ENCODE measurements around the gene HS3ST5.
"Not testable (repeated sequence)": the region's sequence is repeated elsewhere in the genome, so short reads cannot be mapped to it uniquely, and the experiment has no call there.

Gene HS3ST5

GRCh38 chr6:114014106-114014505 lies 328.7 kb downstream of the HS3ST5 start:
- not testable (repeated sequence) for H3K9me3 Mint-ChIP-seq, H3K4me1 Mint-ChIP-seq, H3K27me3 Mint-ChIP-seq, H3K4me3 Mint-ChIP-seq, H3K27ac Mint-ChIP-seq, H3K36me3 Mint-ChIP-seq

- H3K27me3 Mint-ChIP-seq, H3K36me3 Mint-ChIP-seq, H3K9me3 Mint-ChIP-seq, H3K4me3 Mint-ChIP-seq: not testable (repeated sequence)
- Mint-ChIP-seq H3K27ac (peak overlapping the region; percentile 38), H3K4me1 (peaks cover 15% of the 10 kb centered on the region)
These were observed 331.3 kb downstream of the HS3ST5 start for GRCh38 chr6:114011486-114011885.

GRCh38 chr6:114010540-114010939 lies 332.3 kb downstream of the HS3ST5 start:
- no peaks in the 10 kb centered on the region for H3K9me3 Mint-ChIP-seq
- no peak overlapping the region for H3K4me3 Mint-ChIP-seq
- H3K27ac Mint-ChIP-seq = no peak overlapping the region
- peaks cover 3% of the 10 kb centered on the region for H3K27me3 Mint-ChIP-seq
- H3K36me3 Mint-ChIP-seq = no peaks in the 10 kb centered on the region
- peaks cover 15% of the 10 kb centered on the region for H3K4me1 Mint-ChIP-seq

- H3K36me3 Mint-ChIP-seq = no peaks in the 10 kb centered on the region
- peaks cover 15% of the 10 kb centered on the region for H3K4me1 Mint-ChIP-seq
- H3K4me3 Mint-ChIP-seq = no peak overlapping the region
- peaks cover 6% of the 10 kb centered on the region for H3K27me3 Mint-ChIP-seq
- no peak overlapping the region for H3K27ac Mint-ChIP-seq
- H3K9me3 Mint-ChIP-seq = no peaks in the 10 kb centered on the region
These were observed 333.6 kb downstream of the HS3ST5 start for GRCh38 chr6:114009192-114009591.

- no peaks in the 10 kb centered on the region for H3K9me3 Mint-ChIP-seq
- peaks cover 6% of the 10 kb centered on the region for H3K27me3 Mint-ChIP-seq
- H3K27ac Mint-ChIP-seq = no peak overlapping the region
- no peaks in the 10 kb centered on the region for H3K36me3 Mint-ChIP-seq
- peaks cover 15% of the 10 kb centered on the region for H3K4me1 Mint-ChIP-seq
- H3K4me3 Mint-ChIP-seq = no peak overlapping the region
These were observed 334.5 kb downstream of the HS3ST5 start for GRCh38 chr6:114008331-114008730.

- H3K27me3 Mint-ChIP-seq = peaks cover 6% of the 10 kb centered on the region
- H3K36me3 Mint-ChIP-seq = no peaks in the 10 kb centered on the region
- no peak overlapping the region for H3K27ac Mint-ChIP-seq
- H3K4me1 Mint-ChIP-seq = peaks cover 15% of the 10 kb centered on the region
- H3K4me3 Mint-ChIP-seq = no peak overlapping the region
- no peaks in the 10 kb centered on the region for H3K9me3 Mint-ChIP-seq
These were observed 335.3 kb downstream of the HS3ST5 start for GRCh38 chr6:114007516-114007915.
